Astrocyte (in vitro differentiated cells and primary cell): ENCODE measurements around the gene STAU1. TPM values are rescaled to one million over a fixed set of nuclear protein-coding genes. Genes with fewer than 3 reads are reported as not detected.
A peak's percentile ranks its signal among the peaks of the same experiment; 100 is the strongest.
"Not testable (repeated sequence)": the region's sequence is repeated elsewhere in the genome, so short reads cannot be mapped to it uniquely, and the experiment has no call there.

Source experiments
- DNase-seq: peaks from one replicate; pipeline ENCODE4 v3.0.0-alpha.2; 2010; ENCODE audit warnings: low read depth
- FAIRE-seq: peaks from 2 replicates; lab custom pipeline; 2011; peaks lifted over from hg19 to GRCh38; lab: Jason Lieb, UNC
- H2AFZ ChIP-seq: 2 replicates; pipeline ENCODE4 v1.6.0; 2012; ENCODE audit warnings: low read depth, low read length, inconsistent platforms
- H3K27ac ChIP-seq: 2 replicates; pipeline ENCODE4 v1.5.1; 2011; ENCODE audit warnings: low read depth, low read length, inconsistent platforms
- H3K27me3 ChIP-seq: 2 replicates; pipeline ENCODE4 v1.6.0; 2011; ENCODE audit warnings: low read length, inconsistent platforms; ENCODE audit not compliant: insufficient read depth
- H3K36me3 ChIP-seq: 2 replicates; pipeline ENCODE4 v1.5.1; 2011; ENCODE audit warnings: low read length, inconsistent platforms; ENCODE audit not compliant: insufficient read depth
- H3K4me1 ChIP-seq: 2 replicates; pipeline ENCODE4 v1.5.1; 2011; ENCODE audit warnings: low read length, inconsistent platforms; ENCODE audit not compliant: insufficient read depth
- H3K4me2 ChIP-seq: 2 replicates; pipeline ENCODE4 v1.6.0; 2012; ENCODE audit warnings: low read length, inconsistent platforms
- H3K4me3 ChIP-seq: 2 replicates; pipeline ENCODE4 v1.5.1; 2011; ENCODE audit warnings: low read depth, mild to moderate bottlenecking, low read length, inconsistent platforms; ENCODE audit not compliant: insufficient read depth
- H3K79me2 ChIP-seq: 2 replicates; pipeline ENCODE4 v1.6.0; 2012; ENCODE audit warnings: mild to moderate bottlenecking, low read length, inconsistent platforms; ENCODE audit not compliant: insufficient read depth
- H3K9ac ChIP-seq: 2 replicates; pipeline ENCODE4 v1.6.0; 2012; ENCODE audit warnings: mild to moderate bottlenecking, low read length, inconsistent platforms
- H3K9me3 ChIP-seq: 2 replicates; pipeline ENCODE4 v1.5.1; 2012; ENCODE audit warnings: low read depth, mild to moderate bottlenecking, low read length, inconsistent platforms; ENCODE audit not compliant: insufficient read depth
- H4K20me1 ChIP-seq: 2 replicates; pipeline ENCODE4 v1.6.0; 2012; ENCODE audit warnings: low read length, inconsistent platforms; ENCODE audit not compliant: insufficient read depth
- H3K27ac Mint-ChIP-seq: one replicate; pipeline ENCODE4 v1.8.0; 2021; ENCODE audit warnings: mild to moderate bottlenecking, mixed read lengths; ENCODE audit not compliant: unreplicated experiment
- H3K27me3 Mint-ChIP-seq: one replicate; pipeline ENCODE4 v1.8.0; 2021; ENCODE audit warnings: low read depth, mixed read lengths; ENCODE audit not compliant: unreplicated experiment
- H3K36me3 Mint-ChIP-seq: one replicate; pipeline ENCODE4 v1.8.0; 2021; ENCODE audit warnings: low read depth, mixed read lengths; ENCODE audit not compliant: unreplicated experiment
- H3K4me1 Mint-ChIP-seq: one replicate; pipeline ENCODE4 v1.8.0; 2021; ENCODE audit warnings: low read depth, mixed read lengths; ENCODE audit not compliant: unreplicated experiment
- H3K4me3 Mint-ChIP-seq: one replicate; pipeline ENCODE4 v1.8.0; 2021; ENCODE audit warnings: mild to moderate bottlenecking, moderate library complexity, mixed read lengths; ENCODE audit not compliant: unreplicated experiment
- H3K9me3 Mint-ChIP-seq: one replicate; pipeline ENCODE4 v1.8.0; 2021; ENCODE audit warnings: mild to moderate bottlenecking, mixed read lengths; ENCODE audit not compliant: unreplicated experiment
- CTCF ChIP-seq: IDR thresholded peaks from 2 replicates; pipeline ENCODE4 v1.5.1; 2011; ENCODE audit warnings: low read depth, mild to moderate bottlenecking, inconsistent platforms, low read length, moderate library complexity; ENCODE audit not compliant: insufficient read depth
- EZH2 ChIP-seq: IDR thresholded peaks from 2 replicates; pipeline ENCODE4 v1.6.1; 2012; ENCODE audit warnings: mild to moderate bottlenecking, low read length, inconsistent platforms; ENCODE audit not compliant: insufficient read depth
- total RNA-seq: library from RNA; stranded (reverse); gene quantifications from 2 replicates; pipeline ENCODE4 v1.2.1, GENCODE V29; 2021

STAU1 gene
- total RNA-seq, 1 donor from 2014 or later = 98.0 TPM

- Histone ChIP-seq H2AFZ (no peak overlapping the region), H3K9ac (no peak overlapping the region), H3K4me3 (no peak overlapping the region), H3K27ac (no peak overlapping the region), H3K9me3 (no peaks in the 10 kb centered on the region), H3K36me3 (no peaks in the 10 kb centered on the region), H3K4me1 (peaks cover 8% of the 10 kb centered on the region), H3K4me2 (no peak overlapping the region), H4K20me1 (peaks cover 77% of the 10 kb centered on the region), H3K27me3 (no peaks in the 10 kb centered on the region), H3K79me2 (peaks cover 83% of the 10 kb centered on the region)
- Mint-ChIP-seq H3K27ac (no peak overlapping the region), H3K36me3 (peaks cover 3% of the 10 kb centered on the region), H3K4me1 (peaks cover 27% of the 10 kb centered on the region), H3K27me3 (no peaks in the 10 kb centered on the region), H3K9me3 (no peaks in the 10 kb centered on the region), H3K4me3 (peak overlapping the region; percentile 41)
- no peak for TF ChIP-seq EZH2
- no peak for TF ChIP-seq CTCF
- no peak for DNase-seq
- FAIRE-seq = no peak
Measured at GRCh38 chr20:49184691-49185070, 3.5 kb downstream of the STAU1 start.

- not testable (repeated sequence) for H3K36me3 Mint-ChIP-seq, FAIRE-seq, H3K27ac Mint-ChIP-seq, H3K4me2 ChIP-seq, H3K9me3 Mint-ChIP-seq, H3K9ac ChIP-seq, H3K4me1 ChIP-seq, DNase-seq, H3K27me3 ChIP-seq, H3K36me3 ChIP-seq, H3K27me3 Mint-ChIP-seq, H3K4me3 ChIP-seq, H3K9me3 ChIP-seq, H2AFZ ChIP-seq, H3K27ac ChIP-seq
- Histone ChIP-seq H4K20me1 (peaks cover 83% of the 10 kb centered on the region), H3K79me2 (peaks cover 89% of the 10 kb centered on the region)
- Mint-ChIP-seq H3K4me3 (peak overlapping the region; percentile 50), H3K4me1 (peaks cover 29% of the 10 kb centered on the region)
Measured at GRCh38 chr20:49184084-49184501, 4.0 kb downstream of the STAU1 start.

- DNase-seq = no peak
- no peak for TF ChIP-seq EZH2
- no peak for TF ChIP-seq CTCF
- Mint-ChIP-seq H3K27me3 (no peaks in the 10 kb centered on the region), H3K36me3 (peaks cover 3% of the 10 kb centered on the region), H3K9me3 (no peaks in the 10 kb centered on the region), H3K27ac (no peak overlapping the region), H3K4me1 (peaks cover 27% of the 10 kb centered on the region), H3K4me3 (no peak overlapping the region)
- H2AFZ ChIP-seq = no peak overlapping the region
- no peaks in the 10 kb centered on the region for H3K27me3 ChIP-seq
- H3K9me3 ChIP-seq = no peaks in the 10 kb centered on the region
- H3K79me2 ChIP-seq = peaks cover 92% of the 10 kb centered on the region
- H3K9ac ChIP-seq = no peak overlapping the region
- no peak overlapping the region for H3K4me3 ChIP-seq
- H3K4me1 ChIP-seq = peaks cover 6% of the 10 kb centered on the region
- H3K27ac ChIP-seq = no peak overlapping the region
- no peaks in the 10 kb centered on the region for H3K36me3 ChIP-seq
- H3K4me2 ChIP-seq = no peak overlapping the region
- FAIRE-seq = no peak
- H4K20me1 ChIP-seq = peaks cover 84% of the 10 kb centered on the region
Measured at GRCh38 chr20:49183444-49183843, 4.7 kb downstream of the STAU1 start.
